NCI-H1105 (cell line): ENCODE measurements around the gene ZNF547.

Experiments
- DNase-seq: peaks from one replicate; lab custom pipeline; 2025; lab: John Stamatoyannopoulos, UW

Gene ZNF547

GRCh38 chr19:57362997-57363687 lies at the start of gene ZNF547, which contains the start of gene TRAPPC2B:
ZNF547 (plus strand) TSS chr19:57363551; CDS start chr19:57368556, 5,005 bp downstream.
TRAPPC2B (plus strand) TSS chr19:57363551; CDS start chr19:57364834, 1,283 bp downstream.
- peak; percentile 99 for DNase-seq

GRCh38 chr19:57314146-57314545 lies 49.2 kb upstream of the ZNF547 start:
- peak; percentile 11 for DNase-seq

- DNase-seq = no peak
Measured at GRCh38 chr19:57317503-57317902, 45.8 kb upstream of the ZNF547 start.

- DNase-seq = no peak
Measured at GRCh38 chr19:57319869-57320179, 43.5 kb upstream of the ZNF547 start.

GRCh38 chr19:57320180-57321084 lies 42.9 kb upstream of the ZNF547 start, which contains the start of gene ZNF543:
ZNF543 (plus strand) TSS chr19:57320472; CDS start chr19:57320854, 382 bp downstream.
- DNase-seq = peak; percentile 98

DNA sequence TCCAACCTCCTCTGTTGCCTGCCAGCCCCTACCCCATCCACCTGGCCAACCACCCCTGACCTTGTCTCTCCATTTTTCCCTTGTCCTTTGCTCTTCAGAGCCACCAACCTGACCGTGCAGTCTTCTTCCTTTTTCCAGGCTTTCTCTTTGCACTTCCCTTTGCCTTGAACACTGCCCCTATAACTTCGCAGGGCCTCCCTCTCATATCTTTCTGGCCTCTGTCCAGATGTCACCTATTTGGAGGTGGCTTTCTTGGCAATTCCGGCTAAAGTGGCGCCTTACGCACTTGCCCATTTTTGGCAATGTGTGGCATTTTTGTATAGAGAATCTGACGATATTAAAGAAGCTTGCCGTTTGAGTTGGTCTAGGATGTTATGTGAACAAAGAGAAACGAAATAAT lies 42.2 kb upstream of the ZNF547 start:
- peak; percentile 9 for DNase-seq

DNA sequence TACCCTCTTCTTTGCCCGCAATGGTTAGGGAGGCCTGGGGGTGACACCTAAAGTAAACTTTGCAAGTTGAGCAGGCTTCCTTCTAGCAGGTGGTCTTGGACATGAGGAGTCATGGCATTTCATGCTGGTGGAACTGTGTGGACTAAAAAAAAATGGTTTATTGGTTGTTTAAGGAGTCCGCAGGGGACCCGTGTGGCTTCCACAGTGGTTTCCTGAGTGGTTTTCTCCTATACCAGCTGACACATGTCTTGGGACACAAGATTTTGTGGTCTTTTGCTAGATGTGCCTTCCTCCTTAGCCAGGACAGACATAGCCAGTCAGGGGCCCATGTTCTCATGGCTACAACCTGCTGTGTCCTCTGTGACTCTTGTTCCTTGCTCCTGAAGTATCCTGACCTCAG lies 41.6 kb upstream of the ZNF547 start:
- no peak for DNase-seq

GRCh38 chr19:57324992-57325391 lies 38.4 kb upstream of the ZNF547 start:
- DNase-seq = no peak

DNA sequence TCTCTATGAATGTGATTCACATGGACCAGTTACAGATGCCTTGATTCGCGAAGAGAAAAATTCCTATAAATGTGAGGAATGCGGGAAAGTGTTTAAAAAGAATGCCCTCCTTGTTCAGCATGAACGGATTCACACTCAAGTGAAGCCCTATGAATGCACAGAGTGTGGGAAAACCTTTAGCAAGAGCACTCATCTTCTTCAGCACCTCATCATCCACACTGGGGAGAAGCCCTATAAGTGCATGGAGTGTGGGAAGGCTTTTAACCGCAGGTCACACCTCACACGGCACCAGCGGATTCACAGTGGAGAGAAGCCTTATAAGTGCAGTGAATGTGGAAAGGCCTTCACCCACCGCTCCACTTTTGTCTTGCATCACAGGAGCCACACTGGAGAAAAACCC lies 35.4 kb upstream of the ZNF547 start:
- no peak for DNase-seq

- DNase-seq = no peak
Measured at GRCh38 chr19:57334191-57334590, 29.2 kb upstream of the ZNF547 start.

GRCh38 chr19:57338877-57339276 lies 24.5 kb upstream of the ZNF547 start:
- DNase-seq = no peak

GRCh38 chr19:57342582-57342981 lies 20.8 kb upstream of the ZNF547 start:
- DNase-seq = no peak

- DNase-seq = no peak
Measured at GRCh38 chr19:57348136-57348535, 15.2 kb upstream of the ZNF547 start.

GRCh38 chr19:57350877-57351805 lies 12.2 kb upstream of the ZNF547 start, which contains the start of gene ZNF304:
ZNF304 (plus strand) TSS chr19:57351271; CDS start chr19:57351665, 394 bp downstream.
- peak; percentile 96 for DNase-seq

DNA sequence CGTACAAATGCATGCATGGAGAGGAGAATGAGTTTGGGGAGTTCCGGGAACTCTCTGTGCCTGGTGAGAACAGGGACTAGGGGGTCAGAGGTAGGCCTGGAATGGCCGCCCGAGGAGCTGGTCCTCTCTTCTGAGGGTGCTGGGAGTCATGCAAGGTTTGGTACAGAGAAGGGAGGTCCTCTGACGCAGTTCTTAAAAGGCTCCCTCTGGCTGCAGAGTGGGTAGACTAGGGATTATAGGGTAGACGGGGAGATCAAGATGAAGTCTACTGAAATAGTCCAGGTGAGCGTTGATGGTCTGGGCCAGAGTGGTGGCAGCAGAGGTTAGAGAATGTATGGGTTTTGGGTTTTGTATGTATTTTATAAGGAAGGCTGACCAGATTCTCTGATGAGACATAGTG lies 11.5 kb upstream of the ZNF547 start:
- DNase-seq = no peak

DNA sequence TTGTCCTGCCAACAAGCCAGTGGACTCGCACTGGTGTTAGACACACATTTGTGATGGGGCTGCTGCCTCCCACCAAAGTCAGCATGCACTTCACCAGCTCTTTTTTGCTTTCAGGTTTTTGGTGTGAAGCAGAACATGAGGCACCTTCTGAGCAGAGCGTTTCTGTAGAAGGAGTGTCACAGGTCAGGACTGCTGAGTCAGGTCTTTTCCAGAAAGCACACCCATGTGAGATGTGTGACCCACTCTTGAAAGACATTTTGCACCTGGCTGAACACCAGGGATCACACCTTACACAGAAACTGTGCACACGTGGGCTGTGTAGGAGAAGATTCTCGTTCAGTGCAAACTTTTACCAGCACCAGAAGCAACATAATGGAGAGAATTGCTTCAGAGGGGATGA lies 7.4 kb upstream of the ZNF547 start:
- DNase-seq = no peak

DNA sequence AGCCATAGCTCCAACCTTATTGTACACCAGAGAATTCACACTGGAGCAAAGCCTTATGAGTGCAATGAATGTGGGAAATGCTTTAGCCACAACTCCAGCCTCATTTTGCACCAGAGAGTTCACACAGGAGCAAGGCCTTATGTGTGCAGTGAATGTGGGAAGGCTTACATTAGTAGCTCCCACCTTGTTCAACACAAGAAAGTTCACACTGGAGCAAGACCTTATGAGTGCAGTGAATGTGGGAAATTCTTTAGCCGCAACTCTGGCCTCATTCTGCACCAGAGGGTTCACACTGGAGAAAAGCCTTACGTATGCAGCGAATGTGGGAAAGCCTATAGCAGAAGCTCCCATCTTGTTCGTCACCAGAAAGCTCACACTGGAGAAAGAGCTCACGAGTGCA lies 5.9 kb upstream of the ZNF547 start:
- no peak for DNase-seq

DNA sequence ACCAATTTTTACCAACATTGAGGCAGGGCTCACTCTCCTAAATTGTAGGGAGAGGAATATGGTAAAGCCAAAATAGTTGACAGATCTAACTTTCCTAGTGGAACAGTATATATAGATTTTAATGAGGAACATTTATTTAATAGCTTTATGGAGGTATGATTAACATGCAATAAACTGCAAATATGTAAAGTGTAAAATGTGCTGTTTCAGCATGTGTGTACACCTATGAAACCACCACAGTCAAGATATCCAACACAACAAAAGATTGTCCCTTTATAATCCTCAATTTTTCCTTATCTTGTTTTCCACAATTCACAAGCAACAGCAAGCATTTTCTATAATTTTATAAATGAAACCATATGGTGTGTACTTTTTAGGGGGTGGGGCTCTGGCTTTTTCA lies 4.1 kb upstream of the ZNF547 start:
- no peak for DNase-seq

DNA sequence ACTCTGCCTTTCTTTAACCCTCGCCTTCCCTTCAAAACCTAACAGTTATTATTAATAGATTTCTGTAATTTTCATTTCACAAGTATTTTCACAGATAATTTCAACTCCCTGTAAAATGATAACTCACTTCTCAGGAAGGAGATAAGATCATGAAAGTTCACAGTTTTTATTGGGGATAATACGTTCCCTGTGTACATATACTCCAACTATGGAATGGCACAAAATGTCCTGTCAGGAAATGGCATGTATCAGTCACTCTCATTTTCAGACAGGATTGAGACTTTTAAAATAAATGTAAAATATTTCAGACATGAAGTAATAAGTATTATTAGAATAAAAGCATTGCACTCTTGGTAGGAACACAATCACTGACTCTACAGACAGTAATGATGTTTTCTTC lies 932 bp upstream of the ZNF547 start:
- no peak for DNase-seq

- no peak for DNase-seq
Measured at GRCh38 chr19:57363688-57364181, 384 bp downstream of the ZNF547 start.

GRCh38 chr19:57366776-57367175 lies 3.4 kb downstream of the ZNF547 start:
- DNase-seq = no peak

- no peak for DNase-seq
Measured at GRCh38 chr19:57374179-57374578, 10.8 kb downstream of the ZNF547 start.
